Measurements from ENCODE around the gene STXBP5. TPM values are rescaled to one million over a fixed set of nuclear protein-coding genes. Genes with fewer than 3 reads are reported as not detected.

The STXBP5 gene
- total RNA-seq (10 to 100 TPM; 36.5 to 37.6 TPM), polyA plus RNA-seq (10 to 100 TPM in 1 of 3 donors, 1 to 10 TPM in 2; 2.9 to 11.2 (median 5.6) TPM), total RNA-seq (85.1 to 131 (median 100) reads per million in 6 experiments)

GRCh38 chr6:147204060-147204785 is at the start of gene STXBP5:
TSS of gene STXBP5 (plus strand) at chr6:147204417. CDS start at chr6:147204533, 116 bp downstream.
- Mint-ChIP-seq H3K4me3 (peak within 1 kb of the TSS; percentile 93 to 100 (median 98)), H3K4me1 (peaks cover 17 to 48% (median 28%) of the 10 kb centered on the region in 4 donors), H3K27ac (peak within 1 kb of the TSS; percentile 95 to 100 (median 98)), H3K27me3 (no peaks in the 10 kb centered on the region), H3K36me3 (peaks cover 0 to 4% (median 0%) of the 10 kb centered on the region in 3 donors), H3K9me3 (no peaks in the 10 kb centered on the region)
- ATAC-seq: peak; percentile 24 to 36
- POLR2A ChIA-PET: interaction anchor here (0.9 to 2.6 kb wide), 6 partner anchors 9 to 1469 kb away, joined by 3 to 8 read pairs (median 5); partner anchors contain the start of gene EPM2A
- DNase-seq: peak; percentile 18 to 64 (median 42)

GRCh38 chr6:147154454-147154853 is 49.8 kb upstream of the STXBP5 start:
- POLR2A ChIA-PET: no interaction called here
- Mint-ChIP-seq H3K9me3 (no peaks in the 10 kb centered on the region), H3K4me3 (no peak overlapping the region), H3K36me3 (no peaks in the 10 kb centered on the region), H3K27me3 (peaks cover 0 to 8% (median 3%) of the 10 kb centered on the region in 5 donors), H3K27ac (no peak overlapping the region), H3K4me1 (peaks cover 0 to 13% (median 10%) of the 10 kb centered on the region in 4 donors)
- ATAC-seq (no peak), DNase-seq (no peak)

- H3K27ac Mint-ChIP-seq: peak overlapping the region in 1 of 10 donors; percentile 36
- POLR2A ChIA-PET: no interaction called here
- H3K4me3 Mint-ChIP-seq: no peak overlapping the region
- ATAC-seq: peak in 1 of 2 donors; percentile 58
- DNase-seq: peak in 1 of 10 donors; percentile 2
- no peaks in the 10 kb centered on the region for H3K36me3 Mint-ChIP-seq
- no peaks in the 10 kb centered on the region for H3K9me3 Mint-ChIP-seq
- H3K4me1 Mint-ChIP-seq: peaks cover 0 to 16% (median 10%) of the 10 kb centered on the region in 4 donors
- peaks cover 0 to 8% (median 3%) of the 10 kb centered on the region in 5 donors for H3K27me3 Mint-ChIP-seq
These were observed 48.0 kb upstream of the STXBP5 start for GRCh38 chr6:147156218-147156617.

GRCh38 chr6:147156799-147157382 is 47.3 kb upstream of the STXBP5 start:
- POLR2A ChIA-PET: no interaction called here
- peaks cover 0 to 8% (median 3%) of the 10 kb centered on the region in 5 donors for H3K27me3 Mint-ChIP-seq
- no peak overlapping the region for H3K27ac Mint-ChIP-seq
- no peaks in the 10 kb centered on the region for H3K9me3 Mint-ChIP-seq
- DNase-seq: no peak
- H3K4me1 Mint-ChIP-seq: peaks cover 0 to 16% (median 10%) of the 10 kb centered on the region in 4 donors
- ATAC-seq: no peak
- no peak overlapping the region for H3K4me3 Mint-ChIP-seq
- no peaks in the 10 kb centered on the region for H3K36me3 Mint-ChIP-seq

- Mint-ChIP-seq H3K27ac (no peak overlapping the region), H3K9me3 (no peaks in the 10 kb centered on the region), H3K27me3 (peaks cover 0 to 5% (median 3%) of the 10 kb centered on the region in 5 donors), H3K4me1 (peaks cover 0 to 13% (median 10%) of the 10 kb centered on the region in 4 donors), H3K36me3 (no peaks in the 10 kb centered on the region), H3K4me3 (no peak overlapping the region)
- DNase-seq (no peak), ATAC-seq (no peak)
- POLR2A ChIA-PET: no interaction called here
These were observed 46.3 kb upstream of the STXBP5 start for GRCh38 chr6:147157930-147158329.

GRCh38 chr6:147158881-147159280 is 45.3 kb upstream of the STXBP5 start:
- ATAC-seq (no peak), DNase-seq (no peak)
- H3K27ac Mint-ChIP-seq: no peak overlapping the region
- peaks cover 0 to 5% (median 0%) of the 10 kb centered on the region in 5 donors for H3K27me3 Mint-ChIP-seq
- H3K4me1 Mint-ChIP-seq: peaks cover 0 to 16% (median 10%) of the 10 kb centered on the region in 4 donors
- H3K36me3 Mint-ChIP-seq: no peaks in the 10 kb centered on the region
- POLR2A ChIA-PET: no interaction called here
- H3K9me3 Mint-ChIP-seq: peaks cover 0 to 3% (median 0%) of the 10 kb centered on the region in 9 donors
- no peak overlapping the region for H3K4me3 Mint-ChIP-seq

GRCh38 chr6:147159536-147160374 is 44.5 kb upstream of the STXBP5 start:
- no peak for ATAC-seq
- Mint-ChIP-seq H3K27ac (peak overlapping the region in 1 of 10 donors; percentile 9), H3K27me3 (peaks cover 0 to 5% (median 0%) of the 10 kb centered on the region in 5 donors), H3K4me3 (no peak overlapping the region), H3K9me3 (peaks cover 0 to 3% (median 0%) of the 10 kb centered on the region in 9 donors), H3K4me1 (peaks cover 0 to 18% (median 10%) of the 10 kb centered on the region in 4 donors), H3K36me3 (no peaks in the 10 kb centered on the region)
- POLR2A ChIA-PET: no interaction called here
- DNase-seq: no peak

- H3K4me3 Mint-ChIP-seq: no peak overlapping the region
- peaks cover 0 to 5% (median 0%) of the 10 kb centered on the region in 5 donors for H3K27me3 Mint-ChIP-seq
- H3K36me3 Mint-ChIP-seq: no peaks in the 10 kb centered on the region
- peaks cover 0 to 18% (median 10%) of the 10 kb centered on the region in 4 donors for H3K4me1 Mint-ChIP-seq
- H3K27ac Mint-ChIP-seq: no peak overlapping the region
- DNase-seq (no peak), ATAC-seq (no peak)
- H3K9me3 Mint-ChIP-seq: peaks cover 0 to 3% (median 0%) of the 10 kb centered on the region in 9 donors
- POLR2A ChIA-PET: no interaction called here
These were observed 43.6 kb upstream of the STXBP5 start for GRCh38 chr6:147160593-147160992.

- Mint-ChIP-seq H3K27me3 (peaks cover 0 to 3% (median 0%) of the 10 kb centered on the region in 5 donors), H3K4me1 (peaks cover 0 to 12% (median 5%) of the 10 kb centered on the region in 4 donors), H3K27ac (no peak overlapping the region), H3K36me3 (no peaks in the 10 kb centered on the region), H3K4me3 (no peak overlapping the region), H3K9me3 (peaks cover 0 to 3% (median 0%) of the 10 kb centered on the region in 9 donors)
- POLR2A ChIA-PET: no interaction called here
- ATAC-seq (no peak), DNase-seq (no peak)
These were observed 42.8 kb upstream of the STXBP5 start for GRCh38 chr6:147161253-147161973.

GRCh38 chr6:147161974-147162495 is 42.2 kb upstream of the STXBP5 start:
- no peak for ATAC-seq

GRCh38 chr6:147164761-147165160 is 39.5 kb upstream of the STXBP5 start:
- H3K4me3 Mint-ChIP-seq: no peak overlapping the region
- no peaks in the 10 kb centered on the region for H3K36me3 Mint-ChIP-seq
- no peak for DNase-seq
- peak overlapping the region in 1 of 10 donors; percentile 40 for H3K27ac Mint-ChIP-seq
- POLR2A ChIA-PET: no interaction called here
- peaks cover 0 to 7% (median 3%) of the 10 kb centered on the region in 4 donors for H3K4me1 Mint-ChIP-seq
- peaks cover 0 to 3% (median 0%) of the 10 kb centered on the region in 9 donors for H3K9me3 Mint-ChIP-seq
- no peak for ATAC-seq
- peaks cover 0 to 1% (median 0%) of the 10 kb centered on the region in 5 donors for H3K27me3 Mint-ChIP-seq

More at GRCh38 chr6:147161974-147162495, 42.2 kb upstream of the STXBP5 start:
- H3K36me3 Mint-ChIP-seq: no peaks in the 10 kb centered on the region
- H3K4me3 Mint-ChIP-seq: no peak overlapping the region
- H3K27ac Mint-ChIP-seq: no peak overlapping the region
- H3K4me1 Mint-ChIP-seq: peaks cover 0 to 9% (median 3%) of the 10 kb centered on the region in 4 donors
- H3K27me3 Mint-ChIP-seq: peaks cover 0 to 3% (median 0%) of the 10 kb centered on the region in 5 donors
- POLR2A ChIA-PET: no interaction called here
- peaks cover 0 to 3% (median 0%) of the 10 kb centered on the region in 9 donors for H3K9me3 Mint-ChIP-seq
- DNase-seq: no peak

Data from naive thymus-derived CD8-positive, alpha-beta T cell (primary cell).